ENCODE data around the gene RNF41.

DNA sequence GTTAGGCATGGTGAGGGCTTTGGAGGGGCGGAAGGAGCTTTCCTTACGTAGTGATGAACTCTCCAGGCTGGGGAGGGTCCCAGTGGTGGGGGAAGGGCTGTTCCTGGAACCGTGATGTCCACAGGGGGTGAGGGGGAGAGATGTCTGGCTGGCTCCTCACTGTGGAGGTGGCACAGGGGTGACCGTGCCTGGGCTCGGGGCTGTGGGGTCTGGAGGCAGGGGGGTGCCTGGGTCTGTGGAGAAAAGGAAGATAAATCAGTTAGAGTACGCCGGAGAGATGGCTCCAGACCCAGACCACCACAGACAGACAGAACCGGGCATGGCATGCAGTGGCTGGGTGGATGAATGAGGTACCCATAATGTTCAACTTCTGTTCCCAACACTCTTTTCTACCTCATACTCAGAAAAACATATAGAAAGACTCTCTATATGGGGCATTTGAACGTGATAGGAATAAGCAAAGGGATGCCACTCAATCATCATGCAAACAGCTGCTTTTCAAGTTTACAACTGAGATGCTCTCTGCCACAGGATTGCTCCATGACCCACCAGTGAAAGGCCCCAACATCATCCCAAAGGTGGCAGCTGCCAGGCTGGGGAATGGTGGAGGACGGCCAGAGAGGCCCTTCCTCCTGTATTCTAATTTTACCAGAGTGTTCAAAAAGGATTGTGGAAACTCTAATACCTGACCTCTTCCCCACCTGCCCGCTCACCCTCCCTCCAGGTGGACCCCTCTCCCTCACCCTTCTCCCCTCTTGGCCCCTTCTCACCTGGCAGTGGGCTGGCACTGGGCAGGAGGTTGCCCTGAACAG lies 58.0 kb downstream of the RNF41 start:
- no peak for TF ChIP-seq CTCF (IDR thresholded peaks at IDR 0.05)
- no peak for TF ChIP-seq POLR2A (IDR thresholded peaks at IDR 0.05)

Data from right lobe of liver (tissue), 4 donors.